Vagina (tissue), 2 donors: Measurements from ENCODE around the gene TMEM59L. TPM values are rescaled to one million over a fixed set of nuclear protein-coding genes. Genes with fewer than 3 reads are reported as not detected.
A peak's percentile ranks its signal among the peaks of the same experiment; 100 is the strongest.

Experiments used
- DNase-seq, 2 donors: peaks; one replicate each; pipeline ENCODE4 v3.0.0-alpha.2; 2017; ENCODE audit errors: extremely low spot score in 2 of 2
- H3K27ac ChIP-seq: fragments of 200-600 bp; sonication (generic); one replicate; pipeline ENCODE4 v1.5.1; 2019
- H3K27me3 ChIP-seq: fragments of 200-600 bp; sonication (generic); one replicate; pipeline ENCODE4 v1.5.1; 2019
- H3K36me3 ChIP-seq, 2 donors: fragments of 200-600 bp; sonication (generic); one replicate each; pipeline ENCODE4 v1.5.1; 2017 to 2019
- H3K4me1 ChIP-seq: fragments of 200-600 bp; sonication (generic); one replicate; pipeline ENCODE4 v1.5.1; 2019
- H3K4me3 ChIP-seq, 2 donors: fragments of 200-600 bp; sonication (generic); 1 replicate in 1 of 2; 2 replicates in 1 of 2; pipeline ENCODE4 v1.5.1; 2016 to 2019
- H3K9me3 ChIP-seq: fragments of 200-600 bp; sonication (generic); one replicate; pipeline ENCODE4 v1.5.1; 2019
- CTCF ChIP-seq, 3 experiments: fragments of 450-650 bp in 2 of 3; fragments of 200-600 bp in 1 of 3; sonication (generic) in 1 of 3; IDR thresholded peaks; one replicate each; pipeline ENCODE4 v1.5.1; 2017 to 2019; ENCODE audit warnings: antibody characterized with exemption in 3 of 3, mild to moderate bottlenecking in 2 of 3, moderate library complexity in 2 of 3
- POLR2A ChIP-seq, 2 donors: fragments of 450-650 bp; IDR thresholded peaks; one replicate each; pipeline ENCODE4 v1.6.1; 2017; ENCODE audit warnings: antibody characterized with exemption in 2 of 2, mild to moderate bottlenecking in 2 of 2, moderate library complexity in 2 of 2
- POLR2AphosphoS5 ChIP-seq, 2 donors: sonication (generic); formaldehyde crosslinking; IDR thresholded peaks; one replicate each; pipeline ENCODE4 v1.9.0; 2017; ENCODE audit warnings: antibody characterized with exemption in 2 of 2, mild to moderate bottlenecking in 2 of 2, low read depth in 1 of 2; ENCODE audit not compliant: insufficient read depth in 1 of 2
- intact Hi-C: fragments of 100-400 bp; cut with DNase I; formaldehyde crosslinking; loops from one replicate; pipeline ENCODE4 v1.15.1; 2023
- total RNA-seq: library from RNA; depleted of rRNA; stranded (reverse); fragments of >200 nt; gene quantifications from one replicate; pipeline ENCODE4 v1.2.3, GENCODE V29; 2016

Gene TMEM59L
- total RNA-seq, 1 donor from 2014 or later: 4.2 TPM

DNA sequence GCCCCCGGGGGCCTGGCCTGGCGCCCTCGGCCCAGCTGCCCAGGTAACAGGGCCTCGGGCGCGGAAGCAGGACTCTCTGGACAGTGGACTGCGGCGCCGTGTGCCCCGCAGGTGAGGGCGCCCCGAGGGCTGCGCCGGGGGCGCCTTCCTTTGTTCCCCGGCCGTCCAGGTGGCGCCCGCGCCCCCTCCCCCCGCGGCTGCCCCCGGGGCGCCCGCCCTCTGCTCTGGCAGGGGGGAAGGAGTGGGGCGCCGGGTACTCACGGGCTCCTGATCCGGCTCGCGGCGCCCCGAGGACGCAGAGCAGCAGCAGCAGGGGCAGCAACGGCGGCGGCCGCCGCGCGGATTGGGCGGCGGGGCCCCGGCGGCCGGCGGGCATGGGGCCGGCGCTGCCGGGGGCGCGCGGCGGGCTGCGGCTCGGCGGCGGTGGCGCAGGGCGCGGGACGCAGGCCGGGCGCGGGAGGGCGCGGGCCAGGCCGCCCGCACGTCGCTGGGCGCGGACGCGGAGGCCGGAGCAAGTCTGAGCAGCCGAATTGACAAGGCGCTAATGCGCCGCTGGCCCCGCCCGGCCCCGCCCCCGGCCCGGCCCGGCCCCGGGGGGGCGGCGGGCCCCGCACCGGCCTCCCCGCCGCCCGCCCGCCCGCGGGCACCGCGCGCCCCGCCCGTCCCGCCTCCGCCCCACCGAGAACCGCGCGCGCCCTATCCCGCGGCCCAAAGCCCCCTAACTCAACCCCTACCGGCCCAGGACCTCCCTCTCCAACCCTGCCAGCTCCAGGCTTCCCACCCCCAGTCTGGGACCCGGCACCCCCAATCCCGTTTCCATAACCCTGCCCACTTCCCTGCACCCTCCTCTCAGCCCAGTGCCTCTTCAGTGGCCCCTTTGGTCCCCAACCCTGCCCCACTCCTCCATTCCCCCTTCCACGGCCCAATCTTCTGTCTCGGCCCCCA, 6.1 kb upstream of the TMEM59L start, which contains the start of gene CRLF1:
Gene CRLF1 (minus strand): TSS at position 519 of the 945 bp plus-strand sequence. CDS start 143 bp downstream, at position 376.
- no peak for DNase-seq
- Histone ChIP-seq H3K27ac (no peak within 1 kb of the TSS), H3K36me3 (no peaks in the 10 kb centered on the region), H3K27me3 (peaks cover 10% of the 10 kb centered on the region), H3K4me3 (peak within 1 kb of the TSS; percentile 28 to 29), H3K9me3 (no peaks in the 10 kb centered on the region), H3K4me1 (peaks cover 25% of the 10 kb centered on the region)
- intact Hi-C loops: no loop called here
- no peak for TF ChIP-seq POLR2A (IDR thresholded peaks at IDR 0.05)
- TF ChIP-seq POLR2AphosphoS5 (IDR thresholded peaks at IDR 0.05; ENCODE audit: insufficient read depth in 1 of 2, low read depth in 1 of 2): no peak
- TF ChIP-seq CTCF (IDR thresholded peaks at IDR 0.05): no peak

DNA sequence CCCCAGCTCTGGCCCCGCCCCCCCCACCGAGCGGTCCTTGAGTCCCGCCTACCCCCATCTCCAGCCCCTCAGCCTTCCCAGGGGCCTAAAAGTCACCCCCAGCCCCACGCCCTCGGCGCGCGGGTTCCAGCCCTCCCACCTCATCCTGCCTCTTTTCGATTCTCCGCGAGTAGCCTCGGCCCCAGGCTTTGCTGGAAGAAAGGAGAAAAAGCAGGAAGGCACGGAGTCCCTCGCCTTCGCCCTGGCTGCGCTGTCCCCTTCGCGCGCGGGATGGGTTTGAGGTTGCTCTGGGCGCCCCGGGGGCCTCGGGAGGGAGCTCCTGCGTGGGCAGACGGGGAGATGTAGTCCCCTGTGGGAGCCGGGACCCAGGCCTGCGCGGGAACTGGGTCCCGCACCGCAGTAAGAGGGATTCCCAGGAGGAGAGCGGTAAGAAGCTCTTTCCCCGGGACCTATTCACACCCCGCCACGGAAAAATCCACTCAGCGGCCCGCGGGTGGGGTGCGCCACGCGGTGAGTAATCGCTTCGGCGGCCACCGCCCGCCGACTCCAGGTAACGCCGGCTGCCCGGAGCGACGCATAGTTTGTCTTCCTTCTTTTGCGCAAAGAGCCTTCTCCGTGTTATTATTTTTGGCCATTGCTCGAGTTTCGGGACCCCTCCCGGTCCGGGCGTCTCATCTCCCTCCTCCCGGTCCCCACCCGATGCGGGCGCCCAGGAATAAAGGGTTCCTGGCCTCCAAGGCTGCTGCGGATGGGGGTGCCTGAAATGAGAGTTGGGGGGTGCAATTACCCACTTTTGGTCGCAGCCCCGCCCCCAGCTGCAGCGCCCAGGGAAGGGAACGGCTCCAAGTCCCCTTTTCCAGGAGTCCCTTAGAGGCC, 5.2 kb upstream of the TMEM59L start:
- DNase-seq: no peak
- H3K4me1 ChIP-seq: peaks cover 34% of the 10 kb centered on the region
- TF ChIP-seq POLR2A (IDR thresholded peaks at IDR 0.05) (no peak), POLR2AphosphoS5 (IDR thresholded peaks at IDR 0.05; ENCODE audit: insufficient read depth in 1 of 2, low read depth in 1 of 2) (peak in 1 of 2 donors; percentile 34), CTCF (IDR thresholded peaks at IDR 0.05) (no peak)
- no peaks in the 10 kb centered on the region for H3K36me3 ChIP-seq
- H3K27me3 ChIP-seq: peaks cover 15% of the 10 kb centered on the region
- no peaks in the 10 kb centered on the region for H3K9me3 ChIP-seq
- H3K27ac ChIP-seq: no peak overlapping the region
- H3K4me3 ChIP-seq: peak overlapping the region; percentile 2 to 28
- intact Hi-C loops: no loop called here

GRCh38 chr19:18608102-18608804, 4.4 kb upstream of the TMEM59L start:
- H3K36me3 ChIP-seq: no peaks in the 10 kb centered on the region
- no peak overlapping the region for H3K27ac ChIP-seq
- intact Hi-C loops: no loop called here
- TF ChIP-seq POLR2AphosphoS5 (IDR thresholded peaks at IDR 0.05; ENCODE audit: insufficient read depth in 1 of 2, low read depth in 1 of 2) (no peak), POLR2A (IDR thresholded peaks at IDR 0.05) (no peak), CTCF (IDR thresholded peaks at IDR 0.05) (no peak)
- H3K27me3 ChIP-seq: peaks cover 15% of the 10 kb centered on the region
- no peak overlapping the region for H3K4me3 ChIP-seq
- no peaks in the 10 kb centered on the region for H3K9me3 ChIP-seq
- no peak for DNase-seq
- H3K4me1 ChIP-seq: peaks cover 42% of the 10 kb centered on the region

GRCh38 chr19:18608805-18609716, 3.6 kb upstream of the TMEM59L start:
- TF ChIP-seq POLR2AphosphoS5 (IDR thresholded peaks at IDR 0.05; ENCODE audit: insufficient read depth in 1 of 2, low read depth in 1 of 2) (no peak), CTCF (IDR thresholded peaks at IDR 0.05) (no peak), POLR2A (IDR thresholded peaks at IDR 0.05) (no peak)
- peaks cover 15% of the 10 kb centered on the region for H3K27me3 ChIP-seq
- no peak for DNase-seq

More at GRCh38 chr19:18608805-18609716, 3.6 kb upstream of the TMEM59L start:
- Histone ChIP-seq H3K36me3 (no peaks in the 10 kb centered on the region), H3K9me3 (no peaks in the 10 kb centered on the region), H3K27ac (no peak overlapping the region), H3K4me1 (peaks cover 43% of the 10 kb centered on the region), H3K4me3 (no peak overlapping the region)
- intact Hi-C loops: no loop called here
